Thyroid gland (tissue), 4 donors: ENCODE data around the gene MYEOV.

Experiments used
- CTCF ChIP-seq, 6 experiments: fragments of 200-600 bp in 3 of 6; fragments of 450-650 bp in 3 of 6; sonication (generic) in 3 of 6; IDR thresholded peaks; one replicate each; pipeline ENCODE4 v1.5.1; 2016 to 2019; ENCODE audit warnings: antibody characterized with exemption in 6 of 6, mild to moderate bottlenecking in 2 of 6, inconsistent platforms in 1 of 6, moderate library complexity in 1 of 6
- POLR2A ChIP-seq, 2 donors: fragments of 450-650 bp; IDR thresholded peaks; one replicate each; pipeline ENCODE4 v1.6.1; 2017; ENCODE audit warnings: antibody characterized with exemption in 2 of 2, mild to moderate bottlenecking in 2 of 2, moderate library complexity in 1 of 2

GRCh38 chr11:69253028-69253427 lies 40.9 kb upstream of the MYEOV start:
- TF ChIP-seq POLR2A (IDR thresholded peaks at IDR 0.05) (no peak), CTCF (IDR thresholded peaks at IDR 0.05) (no peak)
